SIG-M5 treated with dmso at 0.1 percent for 504 hours (cell line): ENCODE data around the gene CABP1.
"Not testable (repeated sequence)": the region's sequence is repeated elsewhere in the genome, so short reads cannot be mapped to it uniquely, and the experiment has no call there.

Experiments used
- DNase-seq: peaks from one replicate; lab custom pipeline; 2025; ENCODE audit not compliant: unreplicated experiment; lab: John Stamatoyannopoulos, UW

CABP1 gene

DNA sequence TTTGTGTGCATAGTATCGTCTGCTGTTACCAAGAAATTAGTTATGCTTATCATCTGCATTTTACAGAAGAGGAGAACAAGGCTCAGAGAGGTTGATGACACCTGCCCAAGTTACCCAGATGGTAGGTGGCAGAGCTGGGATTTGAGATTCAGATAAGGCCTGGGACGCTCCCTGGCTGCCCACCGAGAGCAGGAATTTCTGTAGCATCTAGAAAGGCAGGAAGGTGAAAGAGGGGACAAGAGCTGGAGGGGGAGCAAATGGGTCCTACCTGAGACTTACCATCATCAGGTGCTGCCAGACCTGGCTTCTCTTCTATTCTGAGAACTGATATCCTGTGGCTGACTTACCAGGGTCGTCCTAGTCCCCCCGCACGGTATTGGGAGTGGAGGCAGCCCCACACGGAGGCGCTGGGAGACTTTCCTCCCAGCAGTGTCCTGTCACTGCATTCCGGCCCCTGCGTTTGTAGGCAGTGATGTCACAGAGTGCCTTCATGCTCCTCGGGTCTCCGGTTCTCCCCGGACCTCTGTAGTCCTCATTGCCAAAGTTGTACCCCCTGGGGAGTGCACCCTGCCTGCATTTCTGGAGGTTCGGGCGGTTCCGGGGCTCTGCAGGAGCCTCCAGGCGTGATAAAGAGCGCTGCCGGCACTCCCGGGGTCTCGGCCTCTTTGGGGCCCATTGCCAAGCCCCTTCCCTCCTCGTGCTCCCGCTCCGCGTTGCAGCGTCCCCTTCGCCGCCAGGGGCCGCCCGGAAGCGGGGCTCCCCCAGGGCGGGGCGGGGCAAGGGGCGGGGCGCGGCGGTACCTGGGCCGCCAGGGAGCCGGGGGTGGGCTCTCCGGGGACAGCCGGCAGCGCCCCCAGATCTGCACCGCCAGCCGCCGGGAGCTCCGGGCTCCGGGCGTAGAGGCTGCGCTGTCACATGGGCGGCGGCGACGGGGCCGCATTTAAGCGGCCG lies at the start of gene CABP1:
Gene CABP1, plus strand, starts transcription at position 856 of the 951 bp plus-strand sequence. Its CDS starts 60 bp downstream, at position 916.
- no peak for DNase-seq

DNA sequence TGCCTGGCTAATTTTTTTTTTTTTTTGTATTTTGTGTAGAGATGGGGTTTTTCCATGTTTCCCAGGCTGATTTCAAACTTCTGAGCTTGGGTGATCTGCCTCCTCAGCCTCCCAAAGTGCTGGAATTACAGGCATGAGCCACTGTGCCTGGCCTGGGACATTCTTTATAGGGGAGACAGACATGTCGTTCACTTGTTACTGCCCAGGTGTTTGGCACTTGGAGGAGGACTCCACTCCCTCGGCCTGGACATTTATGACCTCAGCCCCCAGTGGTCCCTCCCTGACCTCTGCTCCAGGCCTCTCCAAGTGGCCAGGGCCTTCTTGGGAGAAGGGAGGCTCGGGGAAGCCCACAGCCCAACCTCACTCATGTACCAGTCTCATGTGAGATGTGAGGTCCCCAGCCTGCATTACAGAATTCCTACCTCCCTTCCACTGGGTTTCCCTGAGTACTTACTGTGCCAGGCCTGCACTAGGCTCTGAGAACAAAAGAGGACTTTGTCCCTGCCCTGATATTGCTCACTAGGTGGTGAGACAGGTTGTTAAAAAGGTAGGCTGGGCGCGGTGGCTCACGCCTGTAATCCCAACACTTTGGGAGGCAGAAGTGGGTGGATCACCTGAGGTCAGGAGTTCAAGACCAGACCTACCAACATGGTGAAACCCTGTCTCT lies 49.6 kb upstream of the CABP1 start:
- no peak for DNase-seq

DNA sequence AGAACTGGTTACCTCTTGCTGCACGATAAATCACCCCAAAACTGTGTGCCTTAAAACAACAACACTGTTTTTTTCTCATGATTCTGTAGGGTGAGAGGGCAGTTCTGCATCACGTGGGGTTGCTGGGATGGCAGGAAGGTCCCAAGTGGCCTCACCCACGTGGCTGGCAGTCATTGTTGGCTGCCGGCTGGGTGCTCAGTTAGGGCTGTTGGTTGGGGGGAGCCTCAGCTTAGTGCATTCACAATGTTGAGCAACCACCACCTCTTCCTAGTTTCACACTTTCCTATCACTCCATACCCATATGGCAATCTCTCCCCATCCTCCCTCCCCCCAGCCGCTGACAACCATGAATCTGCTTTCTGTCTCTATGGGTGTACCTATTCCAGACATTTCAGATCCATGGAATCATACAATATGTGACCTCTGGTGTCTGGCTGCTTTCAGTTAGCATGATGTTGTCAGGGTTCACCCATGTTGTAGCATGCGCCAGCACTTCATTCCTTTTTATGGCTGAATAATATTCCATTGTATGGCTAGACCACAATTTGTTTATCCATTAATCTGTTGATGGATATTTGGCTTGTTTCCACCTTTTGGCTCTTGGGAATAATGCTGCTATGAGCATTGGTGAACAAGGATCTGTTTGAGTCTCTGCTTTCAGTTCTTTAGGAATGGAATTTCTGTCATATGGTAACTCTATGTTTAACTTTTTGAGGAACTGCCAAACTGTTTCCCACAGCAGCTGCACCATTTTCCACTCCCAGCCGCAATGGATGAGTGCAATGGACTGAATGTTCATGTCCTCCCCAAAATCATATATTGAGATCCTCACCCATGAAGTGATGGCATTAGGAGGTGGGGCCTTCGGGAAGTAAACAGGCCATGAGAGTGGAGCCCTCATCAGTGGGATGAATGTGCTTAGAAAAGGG lies 48.0 kb upstream of the CABP1 start:
- peak; percentile 75 for DNase-seq

DNA sequence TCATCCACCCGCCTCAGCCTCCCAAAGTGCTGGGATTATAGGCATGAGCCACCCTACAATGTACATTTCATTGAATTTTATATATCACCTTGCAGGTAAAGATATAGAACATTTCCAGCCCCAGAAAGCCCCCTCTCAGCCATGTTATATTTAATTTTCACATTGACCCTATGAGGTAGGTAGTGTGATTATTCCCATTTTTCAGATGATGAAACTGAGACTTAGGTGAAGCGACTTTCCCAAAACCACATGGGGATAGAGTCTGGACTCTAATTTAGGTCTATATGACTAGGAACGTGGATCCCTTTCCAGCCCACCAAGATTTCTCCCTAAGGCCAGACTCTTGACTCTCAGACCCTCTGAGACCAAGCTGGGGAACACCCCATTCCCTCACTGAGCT lies 43.5 kb upstream of the CABP1 start:
- DNase-seq, result no peak

DNA sequence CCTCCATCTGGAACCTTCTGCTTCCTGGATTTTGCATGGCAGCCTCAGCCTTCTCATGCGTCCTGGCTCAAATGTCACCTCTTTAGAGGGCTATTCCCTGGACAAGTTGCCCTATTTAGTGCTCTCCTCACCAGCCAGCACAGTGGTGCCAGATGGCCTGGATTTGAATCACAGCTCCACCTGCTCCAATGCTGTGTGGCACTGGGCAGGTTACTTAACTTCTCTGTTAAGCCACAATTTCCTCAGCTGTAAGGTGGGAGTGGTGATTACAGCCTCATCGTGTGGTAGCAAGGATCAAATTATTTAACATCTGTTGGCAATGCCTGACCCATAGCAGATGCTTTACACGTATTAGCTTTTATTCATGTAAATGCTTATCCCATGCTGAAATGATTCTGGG lies 42.6 kb upstream of the CABP1 start:
- DNase-seq, result no peak

DNA sequence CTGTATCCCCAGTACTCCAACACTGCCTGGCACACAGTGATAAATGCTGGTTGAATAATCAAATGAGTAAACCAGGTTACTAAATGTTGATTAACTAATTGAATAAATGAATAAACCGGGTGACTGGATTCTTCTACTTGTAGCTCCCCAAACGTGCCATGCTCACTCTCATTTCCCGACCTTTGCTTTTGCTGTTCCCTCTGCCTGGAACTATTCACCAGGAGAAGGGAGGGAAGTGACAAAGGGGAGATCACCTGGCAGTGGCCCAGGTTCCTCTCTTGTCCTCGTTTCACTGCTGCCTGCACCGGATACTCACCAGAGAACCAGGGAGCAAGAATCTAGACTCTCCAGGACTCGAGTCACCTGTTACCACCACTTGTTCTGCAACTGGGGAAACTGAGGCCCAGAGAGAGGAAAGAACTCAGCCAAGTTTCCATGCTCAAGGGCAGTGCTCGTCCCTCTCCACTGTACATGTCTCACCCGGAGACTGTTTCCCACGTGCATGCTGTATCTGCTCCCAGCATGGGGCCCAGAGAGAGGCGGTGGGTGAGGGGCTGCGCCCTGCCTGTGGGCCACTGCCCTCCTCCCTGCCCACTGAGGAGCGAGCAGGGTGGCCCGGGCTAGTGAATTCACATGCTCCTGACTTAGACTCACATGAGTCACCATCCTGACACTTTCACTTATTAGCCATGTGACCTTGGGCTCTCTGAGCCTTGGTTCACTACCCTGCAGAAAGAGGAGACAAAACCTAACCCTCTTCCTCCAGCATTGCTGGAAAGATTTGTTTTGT lies 41.6 kb upstream of the CABP1 start:
- peak; percentile 52 for DNase-seq

DNA sequence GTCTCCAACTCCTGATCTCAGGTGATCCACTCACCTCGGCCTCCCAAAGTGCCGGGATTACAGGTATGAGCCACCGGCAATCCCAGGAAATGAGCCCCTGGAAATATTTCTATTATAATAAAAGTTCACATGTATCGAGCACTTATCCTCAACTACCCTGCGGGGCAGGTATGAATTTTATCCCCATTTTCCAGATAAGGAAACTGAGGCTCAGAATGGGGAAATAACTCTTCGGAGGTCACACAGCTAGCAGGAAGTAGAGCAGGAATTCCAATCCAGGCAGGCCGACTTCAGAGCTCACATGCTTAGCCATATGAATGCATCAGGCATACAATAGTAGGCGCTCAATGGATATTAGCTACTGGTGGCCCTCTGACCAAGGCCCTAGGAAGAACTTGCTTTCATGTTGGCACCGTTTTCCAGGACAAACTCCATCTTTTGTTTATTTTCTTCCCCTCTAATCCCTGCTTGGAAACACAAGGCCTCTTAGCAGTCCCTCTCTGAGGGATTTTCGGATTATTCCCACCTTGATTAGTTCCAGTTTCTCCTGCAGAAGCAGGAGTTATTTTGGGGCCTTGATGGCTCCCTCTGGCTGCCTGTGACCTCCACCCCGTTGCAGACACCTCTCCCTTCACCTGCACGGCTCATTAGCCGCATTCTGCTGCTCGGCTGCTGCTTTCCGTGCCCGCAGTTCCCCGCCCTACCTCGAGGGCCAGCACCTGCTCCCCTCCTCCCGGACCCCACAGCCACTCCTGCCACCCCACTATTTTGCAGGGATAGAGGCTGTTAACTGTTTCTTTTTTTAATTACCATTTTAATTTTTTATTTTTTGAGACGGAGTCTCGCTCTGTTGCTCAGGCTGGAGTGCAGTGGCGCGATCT lies 40.5 kb upstream of the CABP1 start:
- no peak for DNase-seq

DNA sequence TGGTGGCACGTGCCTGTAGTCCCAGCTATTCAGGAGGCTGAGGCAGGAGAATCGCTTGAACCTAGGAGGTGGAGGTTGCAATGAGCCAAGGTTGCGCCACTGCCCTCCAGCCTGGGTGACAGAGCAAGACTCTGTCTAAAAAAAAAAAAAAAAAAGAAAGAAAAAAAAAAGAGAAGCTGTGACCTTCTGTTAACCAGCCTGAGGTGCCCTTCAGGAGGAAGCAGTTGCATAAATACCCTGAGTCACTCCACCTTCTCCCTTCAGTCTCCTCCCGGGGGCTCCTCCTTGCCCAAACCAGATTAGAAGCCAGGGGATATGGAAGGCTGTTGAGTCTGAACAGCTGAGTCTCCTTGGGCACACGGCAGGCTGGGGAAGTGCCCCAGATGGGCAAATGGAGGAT lies 38.0 kb upstream of the CABP1 start:
- peak; percentile 99 for DNase-seq

DNA sequence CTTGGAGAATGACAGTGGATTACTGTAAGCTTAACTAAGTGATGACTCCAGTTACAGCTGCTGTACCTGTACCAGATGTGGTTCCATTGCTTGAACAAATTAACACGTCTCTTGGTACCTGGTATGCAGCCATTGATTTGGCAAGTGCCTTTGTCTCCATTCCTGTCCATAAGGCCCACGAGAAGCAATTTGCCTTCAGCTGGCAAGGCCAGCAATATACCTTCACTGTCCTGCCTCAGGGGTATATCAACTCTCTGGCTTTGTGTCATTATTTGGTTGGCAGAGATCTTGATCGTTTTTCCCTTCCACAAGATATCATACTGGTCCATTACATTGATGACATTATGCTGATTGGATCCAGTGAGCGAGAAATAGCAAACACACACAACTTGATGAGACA lies 29.9 kb upstream of the CABP1 start:
- no peak for DNase-seq

DNA sequence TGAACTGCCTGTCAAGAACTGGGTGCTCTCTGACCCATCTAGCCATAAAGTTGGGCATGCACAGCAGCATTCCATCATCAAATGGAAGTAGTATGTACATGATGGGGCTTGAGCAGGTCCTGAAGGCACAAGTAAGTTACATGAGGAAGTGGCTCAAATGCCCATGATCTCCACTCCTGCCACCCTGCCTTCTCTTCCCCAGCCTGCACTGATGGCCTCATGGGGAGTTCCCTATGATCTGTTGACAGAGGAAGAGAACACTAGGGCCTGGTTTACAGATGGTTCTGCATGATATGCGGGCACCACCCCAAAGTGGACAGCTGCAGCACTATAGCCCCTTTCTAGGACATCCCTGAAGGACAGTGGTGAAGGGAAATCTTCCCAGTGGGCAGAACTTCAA lies 28.9 kb upstream of the CABP1 start:
- not testable (repeated sequence) for DNase-seq

DNA sequence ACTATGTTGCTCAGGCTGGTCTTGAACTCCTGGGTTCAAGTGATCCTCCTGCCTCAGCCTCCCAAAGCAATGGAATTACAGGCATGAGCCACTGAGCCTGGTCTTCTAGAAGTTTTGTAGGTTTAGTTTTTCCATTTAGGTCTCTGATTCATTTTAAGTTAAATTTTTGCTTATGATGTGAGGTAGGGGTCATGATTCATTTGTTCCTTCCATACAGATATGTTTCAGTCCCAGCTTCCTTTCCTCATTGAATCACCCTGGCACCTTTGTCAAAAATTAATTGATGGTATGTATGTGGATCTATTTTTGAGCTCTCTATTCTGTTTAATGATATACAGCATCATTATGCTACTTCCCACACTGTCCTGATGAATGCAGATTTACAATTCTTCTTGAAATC lies 25.6 kb upstream of the CABP1 start:
- no peak for DNase-seq

DNA sequence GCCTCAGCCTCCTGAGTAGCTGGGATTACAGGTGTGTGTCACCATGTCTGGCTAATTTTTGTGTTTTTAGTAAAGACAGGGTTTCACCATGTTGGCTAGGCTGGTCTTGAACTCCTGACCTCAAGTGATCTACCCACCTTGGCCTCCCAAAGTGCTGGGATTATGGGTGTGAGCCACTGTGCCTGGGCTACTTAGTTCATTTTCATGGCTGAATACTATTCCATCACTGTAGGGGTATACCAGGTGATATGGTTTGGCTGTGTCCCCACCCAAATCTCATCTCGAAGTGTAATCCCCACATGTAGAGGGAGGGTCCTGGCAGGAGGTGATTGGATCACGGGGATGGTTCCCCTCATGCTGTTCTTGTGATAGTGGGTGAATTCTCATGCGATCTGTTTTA lies 23.2 kb upstream of the CABP1 start:
- DNase-seq, result not testable (repeated sequence)

DNA sequence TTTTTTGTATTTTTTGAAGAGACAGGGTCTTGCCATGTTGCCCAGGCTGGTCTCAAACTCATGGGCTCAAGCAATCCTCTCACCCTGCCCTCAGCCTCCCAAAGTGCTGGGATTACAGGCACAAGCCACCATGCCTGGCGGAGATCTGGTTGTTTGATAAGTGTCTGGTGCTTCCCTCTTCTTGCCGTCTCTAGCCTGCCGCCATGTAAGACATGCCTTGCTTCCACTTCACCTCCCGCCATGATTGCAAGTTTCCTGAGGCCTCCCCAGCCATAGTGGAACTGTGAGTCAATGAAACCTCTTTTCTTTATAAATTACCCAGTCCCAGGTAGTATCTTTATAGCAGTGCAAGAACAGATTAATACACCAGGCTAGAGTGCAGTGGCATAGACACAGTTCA lies 22.7 kb upstream of the CABP1 start:
- DNase-seq, result not testable (repeated sequence)

DNA sequence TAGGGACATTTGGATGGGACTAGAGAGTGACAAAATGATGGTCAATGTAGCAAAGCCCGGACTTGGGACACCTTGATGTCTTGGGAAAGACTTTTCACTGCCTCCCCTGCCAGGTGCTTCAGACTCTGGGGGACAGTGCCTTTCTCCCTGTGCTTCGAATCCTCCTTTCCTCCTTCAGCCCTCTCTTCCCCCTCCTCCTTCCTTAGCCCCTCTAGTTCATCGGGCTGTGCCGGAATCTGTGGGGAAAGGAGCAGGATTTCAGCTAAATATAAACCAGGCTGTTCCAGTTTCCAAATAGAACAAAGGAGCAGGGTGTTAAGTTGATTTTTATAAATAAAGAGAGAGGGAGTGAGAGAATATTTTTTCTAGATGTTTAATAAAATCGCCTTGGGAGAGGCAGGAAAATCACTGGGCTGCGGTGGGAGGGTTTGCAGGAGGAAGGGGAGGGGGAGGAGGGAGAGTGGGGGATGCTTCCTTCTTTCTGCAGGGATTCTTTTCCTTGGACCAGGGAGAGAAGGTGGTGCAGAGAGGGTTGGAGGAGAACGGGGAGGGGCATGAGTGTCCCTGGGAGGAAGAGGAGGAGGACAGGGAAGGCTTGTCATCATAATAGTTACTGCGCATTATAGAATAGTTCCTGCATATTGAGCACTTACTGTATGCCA lies 21.3 kb upstream of the CABP1 start:
- no peak for DNase-seq

DNA sequence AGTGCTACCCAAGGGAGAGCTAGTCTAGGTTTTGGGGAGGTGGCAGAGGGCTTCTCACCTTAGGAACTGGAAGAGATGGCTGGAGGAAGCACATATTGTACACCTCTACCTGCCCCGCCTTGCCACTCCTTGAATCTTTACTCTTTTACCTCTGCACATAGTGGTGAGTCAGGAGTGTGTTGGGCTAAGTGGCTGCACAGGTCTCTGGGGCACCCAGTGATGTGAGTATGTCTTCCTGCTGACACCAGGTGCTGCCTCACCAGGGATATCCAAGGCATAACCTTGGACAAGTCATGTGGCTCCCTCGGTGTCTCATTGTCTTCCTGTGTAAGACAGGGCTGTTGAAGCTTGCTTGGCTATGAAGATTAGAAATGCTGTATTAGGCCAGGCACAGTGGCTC lies 19.8 kb upstream of the CABP1 start:
- no peak for DNase-seq

DNA sequence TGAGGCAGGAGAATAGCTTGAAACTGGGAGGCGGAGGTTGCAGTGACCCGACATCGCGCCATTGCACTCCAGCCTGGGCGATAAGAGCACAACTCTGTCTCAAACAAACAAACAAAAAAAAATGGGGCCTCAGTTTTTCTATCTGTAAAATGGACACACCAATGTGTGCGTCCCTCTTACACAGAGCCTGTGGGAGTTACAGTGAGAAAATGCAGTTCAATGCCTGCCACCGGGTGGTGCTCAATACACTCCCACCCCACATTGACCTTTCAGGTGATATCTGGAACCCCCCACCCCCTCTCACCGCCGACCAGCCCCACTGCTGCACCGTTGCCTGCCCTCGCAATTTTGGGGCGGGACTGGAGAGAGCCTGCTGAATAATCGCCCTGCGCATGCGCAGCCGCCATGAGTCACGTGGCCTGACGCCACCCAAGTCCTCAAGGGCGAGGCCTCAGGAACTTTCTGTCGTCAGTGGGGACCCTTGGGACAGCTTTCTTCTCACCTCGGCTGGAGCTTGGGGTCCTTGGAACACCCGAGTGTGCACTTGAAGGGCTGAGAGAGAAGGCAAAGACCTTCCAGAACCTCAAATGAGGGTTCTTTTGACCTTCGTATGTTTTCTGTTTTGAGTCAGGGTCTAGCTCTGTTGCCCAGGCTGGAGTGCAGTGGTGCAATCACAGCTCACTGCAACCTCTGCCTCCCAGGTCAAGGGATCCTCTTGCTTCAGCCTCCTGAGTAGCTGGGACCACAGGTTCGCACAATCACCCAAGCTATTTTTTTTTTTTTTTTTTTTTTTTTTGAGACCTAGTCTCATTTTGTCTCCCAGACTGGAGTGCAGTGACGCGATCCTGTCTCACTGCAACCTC lies 14.6 kb upstream of the CABP1 start:
- DNase-seq, result no peak

DNA sequence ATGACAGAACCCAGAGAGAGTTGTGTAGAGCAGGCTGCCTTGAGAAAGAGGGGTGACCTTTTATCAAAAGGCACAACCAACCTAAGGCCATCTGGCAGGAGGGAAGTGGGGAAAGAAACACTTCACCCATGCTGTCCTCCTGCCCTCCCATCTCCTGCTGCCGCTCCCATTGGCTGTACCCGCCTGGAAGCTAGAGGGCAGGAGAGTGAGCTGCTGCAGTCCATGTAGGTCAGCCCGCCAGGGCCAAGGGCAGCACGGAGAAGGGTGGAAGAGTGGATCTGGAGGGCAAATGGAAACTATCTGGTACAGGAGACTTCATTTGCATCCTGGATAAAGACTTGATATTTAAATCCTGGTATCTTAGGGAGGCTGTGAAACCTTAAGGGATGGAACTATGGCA lies 11.5 kb upstream of the CABP1 start:
- DNase-seq, result no peak
